A549 (cell line): Measurements from ENCODE around the gene C1orf50.

ENCODE experiments used
- CTCF ChIP-seq: fragments of >200 bp; sonication (Bioruptor Twin); formaldehyde crosslinking; IDR thresholded peaks from 3 replicates; pipeline ENCODE4 v1.5.1; 2016
- EHMT2 ChIP-seq: fragments of 200-600 bp; sonication (generic); IDR thresholded peaks from 2 replicates; pipeline ENCODE4 v1.6.1; 2016; ENCODE audit warnings: antibody characterized with exemption, low read depth, mild to moderate bottlenecking, moderate library complexity
- EP300 ChIP-seq, 2 experiments: fragments of >200 bp; sonication (Bioruptor Twin); formaldehyde crosslinking; IDR thresholded peaks; 2 replicates in 1 of 2; 3 replicates in 1 of 2; pipeline ENCODE4 v1.6.1; 2016 to 2017
- ESRRA ChIP-seq: fragments of 150-350 bp; IDR thresholded peaks from 2 replicates; pipeline ENCODE4 v1.6.1; 2014; ENCODE audit warnings: mild to moderate bottlenecking, low read length, borderline replicate concordance
- JUN ChIP-seq, 2 experiments: fragments of >200 bp; sonication (Bioruptor Twin); formaldehyde crosslinking; IDR thresholded peaks; 2 replicates in 1 of 2; 3 replicates in 1 of 2; pipeline ENCODE4 v1.6.1; 2016 to 2017
- KDM1A ChIP-seq: fragments of 200-600 bp; sonication (generic); IDR thresholded peaks from 2 replicates; pipeline ENCODE4 v1.6.1; 2016; ENCODE audit warnings: low read depth, mild to moderate bottlenecking
- NFE2L2 ChIP-seq: fragments of 150-350 bp; conservative IDR thresholded peaks from 2 replicates; pipeline ENCODE4 v1.6.1; 2014; ENCODE audit warnings: low read length
- POLR2A ChIP-seq: IDR thresholded peaks from 2 replicates; pipeline ENCODE4 v1.6.1; 2012; ENCODE audit warnings: mild to moderate bottlenecking, low read length
- RAD21 ChIP-seq, 2 experiments: fragments of >200 bp in 1 of 2; sonication (Bioruptor Twin) in 1 of 2; formaldehyde crosslinking in 1 of 2; IDR thresholded peaks in 1 of 2; conservative IDR thresholded peaks in 1 of 2; 2 replicates in 1 of 2; 3 replicates in 1 of 2; pipeline ENCODE4 v1.6.1; 2012 to 2018; ENCODE audit warnings: inconsistent platforms in 1 of 2
- RCOR1 ChIP-seq: fragments of 150-350 bp; IDR thresholded peaks from 2 replicates; pipeline ENCODE4 v1.6.1; 2014; ENCODE audit warnings: antibody characterized with exemption, low read length, low read depth
- ZFP36 ChIP-seq: fragments of 450-650 bp; IDR thresholded peaks from 2 replicates; pipeline ENCODE4 v1.6.1; 2014; ENCODE audit warnings: borderline replicate concordance; ENCODE audit not compliant: partially characterized antibody

DNA sequence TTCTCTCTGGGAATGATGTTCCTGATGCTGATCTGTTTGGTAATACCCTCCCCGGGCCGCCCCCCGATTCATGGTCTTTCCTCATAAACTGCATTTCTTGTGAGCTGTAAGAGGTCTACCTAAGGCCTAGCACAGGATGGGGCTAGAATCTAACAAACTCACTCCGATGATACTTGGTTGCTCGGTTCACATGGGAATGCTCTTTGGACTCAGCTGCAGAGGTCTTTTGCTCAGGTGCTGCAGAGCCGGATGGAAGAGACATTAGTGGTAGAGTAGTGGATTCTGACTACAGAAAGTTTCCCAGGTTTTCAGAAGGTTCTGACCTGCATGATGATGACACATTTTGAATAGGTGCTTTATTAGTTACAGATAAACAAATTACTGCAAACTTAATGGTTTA, 9.5 kb downstream of the C1orf50 start:
- TF ChIP-seq RAD21 (conservative IDR thresholded peaks at IDR 0.05 in 1 of 2, IDR thresholded peaks at IDR 0.05 in 1 of 2) (no peak), EHMT2 (no peak), CTCF (no peak), EP300 (IDR thresholded peaks at IDR 0.05) (no peak), RCOR1 (no peak), KDM1A (no peak), NFE2L2 (no peak), POLR2A (no peak), ZFP36 (no peak), ESRRA (no peak), JUN (IDR thresholded peaks at IDR 0.05) (no peak)
